Testis (tissue), 3 donors: ENCODE data around the gene OCA2. TPM values are rescaled to one million over a fixed set of nuclear protein-coding genes. Genes with fewer than 3 reads are reported as not detected.
A peak's percentile ranks its signal among the peaks of the same experiment; 100 is the strongest.

Experiments used
- DNase-seq: peaks from one replicate; pipeline ENCODE4 v3.0.0-alpha.2; 2019
- H3K27ac ChIP-seq, 2 donors: fragments of 200-600 bp; sonication (generic); one replicate each; pipeline ENCODE4 v1.5.1; 2019
- H3K27me3 ChIP-seq: fragments of 200-600 bp; sonication (generic); one replicate; pipeline ENCODE4 v1.5.1; 2019
- H3K36me3 ChIP-seq: fragments of 200-600 bp; sonication (generic); one replicate; pipeline ENCODE4 v1.5.1; 2017; ENCODE audit warnings: low read depth; ENCODE audit errors: missing control alignments
- H3K4me1 ChIP-seq: fragments of 200-600 bp; sonication (generic); one replicate; pipeline ENCODE4 v1.5.1; 2019
- H3K4me3 ChIP-seq, 2 donors: fragments of 200-600 bp; sonication (generic); one replicate each; pipeline ENCODE4 v1.5.1; 2017 to 2019
- H3K9me3 ChIP-seq: fragments of 200-600 bp; sonication (generic); one replicate; pipeline ENCODE4 v1.5.1; 2017
- CTCF ChIP-seq, 3 experiments: fragments of 450-650 bp in 2 of 3; fragments of 200-600 bp in 1 of 3; sonication (generic) in 1 of 3; IDR thresholded peaks; one replicate each; pipeline ENCODE4 v1.5.1; 2016 to 2019; ENCODE audit warnings: antibody characterized with exemption in 3 of 3, mild to moderate bottlenecking in 2 of 3, moderate library complexity in 1 of 3
- POLR2A ChIP-seq: fragments of 450-650 bp; IDR thresholded peaks from one replicate; pipeline ENCODE4 v1.6.1; 2017; ENCODE audit warnings: antibody characterized with exemption, mild to moderate bottlenecking, moderate library complexity
- WGBS, 2 donors: methylation state at CpG; one replicate each; pipeline ENCODE4 v1.1.5; 2018; 5-methylcytosine and 5-hydroxymethylcytosine counted together
- intact Hi-C: fragments of 100-400 bp; cut with DNase I; formaldehyde crosslinking; loops from one replicate; pipeline ENCODE4 v1.15.1; 2023; ENCODE audit warnings: low total_unique reads
- polyA plus RNA-seq: library from polyadenylated mRNA; stranded (reverse); fragments of 350-450 nt; fragmentation: Illumina TruSeq; extraction: RNeasy Lipid Tissue Mini Kit (QIAGEN cat#74804); gene quantifications from one replicate; pipeline ENCODE4 v1.2.3, GENCODE V29; 2014; ENCODE audit warnings: low read depth, low replicate concordance; ENCODE audit not compliant: insufficient read depth
- total RNA-seq, 2 donors: library from RNA; depleted of rRNA; stranded (reverse); fragments of >200 nt; gene quantifications; one replicate each; pipeline ENCODE4 v1.2.3, GENCODE V29; 2016

The OCA2 gene
- total and polyA plus RNA-seq, 3 donors from 2014 or later: 2.6 to 7.2 (median 4.5) TPM

- intact Hi-C loops: no loop called here
- H3K27me3 ChIP-seq: no peaks in the 10 kb centered on the region
- TF ChIP-seq POLR2A (no peak), CTCF (IDR thresholded peaks at IDR 0.05) (no peak)
- no peak overlapping the region for H3K27ac ChIP-seq
- H3K36me3 ChIP-seq: no peaks in the 10 kb centered on the region
- WGBS, 2 donors: 72 to 79% methylated on average over 27 to 63 of the region's 63 CpGs
- H3K9me3 ChIP-seq: no peaks in the 10 kb centered on the region
- no peak for DNase-seq
- peak overlapping the region in 1 of 2 donors; percentile 18 for H3K4me3 ChIP-seq
- H3K4me1 ChIP-seq: no peaks in the 10 kb centered on the region
Observed at GRCh38 chr15:28003302-28004037, 95.6 kb downstream of the OCA2 start.

GRCh38 chr15:28002867-28003266, 96.2 kb downstream of the OCA2 start:
- DNase-seq: no peak
- peak overlapping the region in 1 of 2 donors; percentile 18 for H3K4me3 ChIP-seq
- H3K36me3 ChIP-seq: no peaks in the 10 kb centered on the region
- no peaks in the 10 kb centered on the region for H3K4me1 ChIP-seq
- intact Hi-C loops: no loop called here
- WGBS, 2 donors: 69 to 75% methylated on average over 10 of the region's 10 CpGs
- H3K27me3 ChIP-seq: no peaks in the 10 kb centered on the region
- TF ChIP-seq POLR2A (no peak), CTCF (IDR thresholded peaks at IDR 0.05) (no peak)
- H3K9me3 ChIP-seq: no peaks in the 10 kb centered on the region
- H3K27ac ChIP-seq: no peak overlapping the region

- Histone ChIP-seq H3K27ac (no peak overlapping the region), H3K36me3 (no peaks in the 10 kb centered on the region), H3K4me1 (no peaks in the 10 kb centered on the region), H3K4me3 (no peak overlapping the region), H3K27me3 (no peaks in the 10 kb centered on the region), H3K9me3 (no peaks in the 10 kb centered on the region)
- intact Hi-C loops: no loop called here
- TF ChIP-seq CTCF (IDR thresholded peaks at IDR 0.05) (no peak), POLR2A (no peak)
- 93% methylated on average over 10 to 12 of the region's 12 CpGs for WGBS, 2 donors
- no peak for DNase-seq
Observed at GRCh38 chr15:28002136-28002861, 96.8 kb downstream of the OCA2 start.

- TF ChIP-seq CTCF (IDR thresholded peaks at IDR 0.05): no peak
- no peak for TF ChIP-seq POLR2A
- Histone ChIP-seq H3K27ac (no peak overlapping the region), H3K27me3 (no peaks in the 10 kb centered on the region), H3K4me3 (no peak overlapping the region), H3K9me3 (no peaks in the 10 kb centered on the region), H3K4me1 (no peaks in the 10 kb centered on the region), H3K36me3 (no peaks in the 10 kb centered on the region)
- 63 to 79% methylated on average over 7 to 10 of the region's 10 CpGs for WGBS, 2 donors
- intact Hi-C loops: no loop called here
- no peak for DNase-seq
Observed at GRCh38 chr15:28001641-28002040, 97.5 kb downstream of the OCA2 start.
